Gastroesophageal sphincter (tissue), 3 donors: ENCODE results near the gene EXOC4.

Experiments
- EP300 ChIP-seq: sonication (generic); formaldehyde crosslinking; IDR thresholded peaks from one replicate; pipeline ENCODE4 v1.6.1; 2017; ENCODE audit warnings: antibody characterized with exemption, mild to moderate bottlenecking
- TF ChIP-seq, protein P1 (sequence below), 4 experiments: fragments of 200-600 bp in 2 of 4; fragments of 450-650 bp in 2 of 4; sonication (generic) in 1 of 4; IDR thresholded peaks; one replicate each; pipeline ENCODE4 v1.5.1; 2017 to 2019; ENCODE audit warnings: antibody characterized with exemption in 4 of 4, mild to moderate bottlenecking in 2 of 4, moderate library complexity in 2 of 4

GRCh38 chr7:133539016-133539415 is 286.1 kb downstream of the EXOC4 start:
- TF ChIP-seq, protein P1, sequence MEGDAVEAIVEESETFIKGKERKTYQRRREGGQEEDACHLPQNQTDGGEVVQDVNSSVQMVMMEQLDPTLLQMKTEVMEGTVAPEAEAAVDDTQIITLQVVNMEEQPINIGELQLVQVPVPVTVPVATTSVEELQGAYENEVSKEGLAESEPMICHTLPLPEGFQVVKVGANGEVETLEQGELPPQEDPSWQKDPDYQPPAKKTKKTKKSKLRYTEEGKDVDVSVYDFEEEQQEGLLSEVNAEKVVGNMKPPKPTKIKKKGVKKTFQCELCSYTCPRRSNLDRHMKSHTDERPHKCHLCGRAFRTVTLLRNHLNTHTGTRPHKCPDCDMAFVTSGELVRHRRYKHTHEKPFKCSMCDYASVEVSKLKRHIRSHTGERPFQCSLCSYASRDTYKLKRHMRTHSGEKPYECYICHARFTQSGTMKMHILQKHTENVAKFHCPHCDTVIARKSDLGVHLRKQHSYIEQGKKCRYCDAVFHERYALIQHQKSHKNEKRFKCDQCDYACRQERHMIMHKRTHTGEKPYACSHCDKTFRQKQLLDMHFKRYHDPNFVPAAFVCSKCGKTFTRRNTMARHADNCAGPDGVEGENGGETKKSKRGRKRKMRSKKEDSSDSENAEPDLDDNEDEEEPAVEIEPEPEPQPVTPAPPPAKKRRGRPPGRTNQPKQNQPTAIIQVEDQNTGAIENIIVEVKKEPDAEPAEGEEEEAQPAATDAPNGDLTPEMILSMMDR (IDR thresholded peaks at IDR 0.05), result no peak
- no peak for TF ChIP-seq EP300
